ENCODE measurements around the gene CACNA1H.
"Not testable (repeated sequence)": the region's sequence is repeated elsewhere in the genome, so short reads cannot be mapped to it uniquely, and the experiment has no call there.

CACNA1H gene

GRCh38 chr16:1258906-1259759 is 106.2 kb downstream of the CACNA1H start:
- Mint-ChIP-seq H3K4me1 (ENCODE audit: low read depth) (peaks cover 5% of the 10 kb centered on the region), H3K27ac (no peak overlapping the region), H3K36me3 (ENCODE audit: low read depth) (no peaks in the 10 kb centered on the region), H3K27me3 (peaks cover 35% of the 10 kb centered on the region), H3K9me3 (peaks cover under 1% of the 10 kb centered on the region), H3K4me3 (no peak overlapping the region)
- DNase-seq = no peak

DNA sequence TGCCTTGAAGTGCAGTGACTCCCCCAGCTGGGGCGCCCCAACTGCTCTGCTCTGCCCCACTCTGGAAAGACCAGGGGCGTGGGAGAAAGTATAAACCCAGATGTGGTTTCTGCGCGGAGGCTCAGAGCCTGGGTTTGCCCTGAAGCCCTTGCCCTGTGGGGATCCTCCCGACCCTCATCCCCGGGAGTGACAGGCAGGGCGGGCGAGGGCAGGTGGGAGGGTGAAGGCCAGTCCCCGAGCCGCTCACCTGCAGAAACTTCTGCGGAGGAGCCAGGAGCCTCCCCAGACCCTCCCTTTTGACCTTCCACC is 106.8 kb downstream of the CACNA1H start:
- DNase-seq = no peak
- Mint-ChIP-seq H3K4me3 (no peak overlapping the region), H3K4me1 (ENCODE audit: low read depth) (peaks cover 5% of the 10 kb centered on the region), H3K9me3 (peaks cover 4% of the 10 kb centered on the region), H3K27me3 (peaks cover 35% of the 10 kb centered on the region), H3K27ac (no peak overlapping the region), H3K36me3 (ENCODE audit: low read depth) (no peaks in the 10 kb centered on the region)

- Mint-ChIP-seq H3K36me3 (ENCODE audit: low read depth) (no peaks in the 10 kb centered on the region), H3K27ac (no peak overlapping the region), H3K4me1 (ENCODE audit: low read depth) (peaks cover 5% of the 10 kb centered on the region), H3K9me3 (peaks cover 4% of the 10 kb centered on the region), H3K4me3 (no peak overlapping the region), H3K27me3 (peaks cover 35% of the 10 kb centered on the region)
- no peak for DNase-seq
Measured at GRCh38 chr16:1260101-1260680, 107.3 kb downstream of the CACNA1H start.

DNA sequence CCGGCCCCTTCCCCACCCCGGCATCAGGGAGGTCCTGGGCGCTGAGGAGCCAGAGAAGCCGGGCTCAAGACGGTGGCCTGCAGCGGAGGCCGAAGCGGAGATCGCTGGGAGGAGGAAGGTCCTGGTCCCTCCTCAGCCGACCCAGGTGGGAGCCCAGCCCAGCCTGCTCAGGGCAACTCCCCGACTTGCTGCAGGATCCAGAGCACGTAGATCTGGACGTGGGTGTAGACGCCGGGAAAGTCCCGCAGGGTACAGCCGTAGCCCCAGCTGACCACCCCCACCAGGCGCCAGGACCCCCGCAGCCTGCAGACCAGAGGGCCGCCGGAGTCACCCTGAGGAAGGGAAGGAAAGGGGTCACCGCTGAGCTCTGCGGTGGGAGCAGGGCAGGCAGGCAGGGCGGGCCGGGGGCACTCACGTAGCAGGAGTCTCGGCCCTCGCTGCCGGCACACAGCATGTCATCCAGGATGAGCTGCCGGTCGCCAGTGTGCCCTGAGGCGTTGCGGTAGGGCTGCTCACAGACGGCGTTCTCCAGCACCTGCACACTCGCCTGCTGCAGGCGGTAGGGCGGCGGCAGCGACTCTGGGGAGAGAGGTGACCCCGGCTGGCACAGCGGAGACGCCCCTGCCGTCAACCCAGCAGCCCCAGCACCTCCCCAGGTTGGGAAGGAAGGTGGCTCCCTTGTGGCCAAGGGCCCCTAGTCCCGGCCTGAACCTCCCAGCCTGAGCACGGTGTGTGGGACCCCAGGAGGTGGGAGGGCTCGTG is 108.4 kb downstream of the CACNA1H start:
- no peaks in the 10 kb centered on the region for H3K36me3 Mint-ChIP-seq (ENCODE audit: low read depth)
- no peak for DNase-seq
- peaks cover 4% of the 10 kb centered on the region for H3K9me3 Mint-ChIP-seq
- peaks cover 5% of the 10 kb centered on the region for H3K4me1 Mint-ChIP-seq (ENCODE audit: low read depth)
- H3K27ac Mint-ChIP-seq = no peak overlapping the region
- peaks cover 35% of the 10 kb centered on the region for H3K27me3 Mint-ChIP-seq
- H3K4me3 Mint-ChIP-seq = no peak overlapping the region

DNA sequence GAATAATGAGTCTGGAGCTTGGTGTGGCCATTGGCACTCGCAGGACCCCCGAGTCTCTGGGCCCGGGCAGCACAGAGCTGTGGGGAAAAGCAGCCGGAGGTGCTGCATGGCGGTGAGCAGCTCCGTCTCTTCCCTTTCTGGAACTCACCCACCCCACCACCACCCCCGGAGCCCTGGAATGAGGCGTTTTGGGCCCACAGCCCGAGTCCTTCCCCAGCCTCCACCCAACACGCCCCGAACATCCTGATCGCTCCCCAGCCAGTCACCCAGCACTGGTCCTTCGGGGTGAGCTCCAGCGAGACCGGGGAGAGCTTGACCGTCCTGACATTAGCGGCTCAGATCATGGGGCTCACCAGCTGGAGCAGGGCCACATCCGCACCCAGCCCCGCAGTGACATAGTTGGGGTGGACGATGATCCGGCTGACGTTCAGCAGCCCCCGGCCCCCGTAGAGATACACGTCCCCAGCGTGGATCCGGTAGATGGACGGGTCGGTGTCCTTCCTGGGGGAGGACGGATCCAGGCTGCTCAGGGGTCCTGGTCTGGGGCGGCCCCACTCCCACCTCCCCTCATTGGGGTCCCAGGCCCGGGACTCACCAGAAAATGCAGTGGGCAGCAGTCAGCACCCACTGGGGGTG is 109.4 kb downstream of the CACNA1H start:
- no peak for DNase-seq
- Mint-ChIP-seq H3K4me3 (no peak overlapping the region), H3K27ac (no peak overlapping the region), H3K4me1 (ENCODE audit: low read depth) (peaks cover 5% of the 10 kb centered on the region), H3K9me3 (peaks cover 4% of the 10 kb centered on the region), H3K36me3 (ENCODE audit: low read depth) (no peaks in the 10 kb centered on the region), H3K27me3 (peaks cover 31% of the 10 kb centered on the region)

- Mint-ChIP-seq H3K9me3 (peaks cover 4% of the 10 kb centered on the region), H3K36me3 (ENCODE audit: low read depth) (no peaks in the 10 kb centered on the region), H3K4me3 (no peak overlapping the region), H3K27ac (no peak overlapping the region), H3K27me3 (peaks cover 31% of the 10 kb centered on the region), H3K4me1 (ENCODE audit: low read depth) (peaks cover 5% of the 10 kb centered on the region)
- no peak for DNase-seq
Measured at GRCh38 chr16:1262846-1263221, 109.9 kb downstream of the CACNA1H start.

GRCh38 chr16:1263591-1264344 is 110.9 kb downstream of the CACNA1H start:
- Mint-ChIP-seq H3K4me1 (ENCODE audit: low read depth) (peaks cover 5% of the 10 kb centered on the region), H3K4me3 (no peak overlapping the region), H3K27me3 (peaks cover 30% of the 10 kb centered on the region), H3K36me3 (ENCODE audit: low read depth) (no peaks in the 10 kb centered on the region), H3K9me3 (peaks cover 4% of the 10 kb centered on the region), H3K27ac (no peak overlapping the region)
- DNase-seq = no peak

GRCh38 chr16:1264345-1265089 is 111.6 kb downstream of the CACNA1H start:
- DNase-seq = no peak
- peaks cover 4% of the 10 kb centered on the region for H3K9me3 Mint-ChIP-seq
- H3K4me1 Mint-ChIP-seq (ENCODE audit: low read depth) = no peaks in the 10 kb centered on the region

GRCh38 chr16:1265090-1265630 is 112.3 kb downstream of the CACNA1H start:
- DNase-seq = no peak
- no peaks in the 10 kb centered on the region for H3K4me1 Mint-ChIP-seq (ENCODE audit: low read depth)
- H3K4me3 Mint-ChIP-seq = no peak overlapping the region
- H3K36me3 Mint-ChIP-seq (ENCODE audit: low read depth) = no peaks in the 10 kb centered on the region
- H3K27me3 Mint-ChIP-seq = peaks cover 19% of the 10 kb centered on the region
- no peak overlapping the region for H3K27ac Mint-ChIP-seq
- peaks cover 4% of the 10 kb centered on the region for H3K9me3 Mint-ChIP-seq

More at GRCh38 chr16:1264345-1265089, 111.6 kb downstream of the CACNA1H start:
- H3K27me3 Mint-ChIP-seq = peaks cover 25% of the 10 kb centered on the region
- no peak overlapping the region for H3K27ac Mint-ChIP-seq
- H3K4me3 Mint-ChIP-seq = no peak overlapping the region
- no peaks in the 10 kb centered on the region for H3K36me3 Mint-ChIP-seq (ENCODE audit: low read depth)

DNA sequence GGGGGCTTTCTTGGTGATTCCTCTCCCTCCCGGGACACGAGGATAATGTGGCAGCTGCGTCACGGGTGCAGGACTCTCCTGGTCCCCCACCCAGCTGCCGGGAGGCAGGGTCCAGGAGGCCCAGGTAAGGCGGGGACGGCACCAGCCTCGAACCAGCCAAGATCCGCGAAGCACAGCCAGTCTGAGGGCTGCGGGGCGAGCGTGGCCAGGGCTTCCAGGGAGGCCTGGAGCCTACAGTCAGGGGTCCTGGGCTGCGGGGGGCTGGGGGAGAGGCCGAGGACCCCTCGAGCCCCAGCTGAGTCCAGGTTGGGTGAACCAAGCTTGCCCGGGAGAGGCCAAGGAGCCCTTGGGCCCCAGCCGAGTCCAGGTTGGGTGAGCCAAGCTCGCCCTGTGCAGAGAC is 112.9 kb downstream of the CACNA1H start:
- DNase-seq = no peak
- no peak overlapping the region for H3K27ac Mint-ChIP-seq
- H3K4me3 Mint-ChIP-seq = no peak overlapping the region
- H3K36me3 Mint-ChIP-seq (ENCODE audit: low read depth) = no peaks in the 10 kb centered on the region
- peaks cover 14% of the 10 kb centered on the region for H3K27me3 Mint-ChIP-seq
- H3K9me3 Mint-ChIP-seq = peaks cover 4% of the 10 kb centered on the region
- H3K4me1 Mint-ChIP-seq (ENCODE audit: low read depth) = no peaks in the 10 kb centered on the region

GRCh38 chr16:1269418-1269817 is 116.5 kb downstream of the CACNA1H start:
- H3K4me3 Mint-ChIP-seq; DNase-seq; H3K36me3 Mint-ChIP-seq (ENCODE audit: low read depth); H3K4me1 Mint-ChIP-seq (ENCODE audit: low read depth); H3K9me3 Mint-ChIP-seq; H3K27ac Mint-ChIP-seq: not testable (repeated sequence)
- H3K27me3 Mint-ChIP-seq = peaks cover 14% of the 10 kb centered on the region

DNA sequence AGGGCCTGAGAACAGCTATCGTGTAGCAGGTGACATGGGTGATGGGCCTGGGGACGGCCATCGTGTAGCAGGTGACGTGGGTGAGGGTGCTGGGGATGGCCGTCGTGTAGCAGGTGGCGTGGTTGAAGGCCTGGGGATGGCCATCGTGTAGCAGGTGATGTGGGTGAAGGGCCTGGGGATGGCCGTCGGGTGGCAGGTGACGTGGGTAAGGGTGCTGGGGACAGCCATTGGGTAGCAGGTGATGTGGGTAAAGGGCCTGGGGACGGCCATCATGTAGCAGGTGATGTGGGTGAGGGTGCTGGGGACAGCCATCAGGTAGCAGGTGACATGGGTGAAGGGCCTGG is 118.4 kb downstream of the CACNA1H start:
- H3K27me3 Mint-ChIP-seq = peaks cover 27% of the 10 kb centered on the region
- H3K36me3 Mint-ChIP-seq (ENCODE audit: low read depth) = no peaks in the 10 kb centered on the region
- DNase-seq = no peak
- H3K9me3 Mint-ChIP-seq = no peaks in the 10 kb centered on the region
- H3K4me3 Mint-ChIP-seq = no peak overlapping the region
- H3K4me1 Mint-ChIP-seq (ENCODE audit: low read depth) = peaks cover 3% of the 10 kb centered on the region
- no peak overlapping the region for H3K27ac Mint-ChIP-seq
